ENCODE results near the gene CDH5.

The CDH5 gene

DNA sequence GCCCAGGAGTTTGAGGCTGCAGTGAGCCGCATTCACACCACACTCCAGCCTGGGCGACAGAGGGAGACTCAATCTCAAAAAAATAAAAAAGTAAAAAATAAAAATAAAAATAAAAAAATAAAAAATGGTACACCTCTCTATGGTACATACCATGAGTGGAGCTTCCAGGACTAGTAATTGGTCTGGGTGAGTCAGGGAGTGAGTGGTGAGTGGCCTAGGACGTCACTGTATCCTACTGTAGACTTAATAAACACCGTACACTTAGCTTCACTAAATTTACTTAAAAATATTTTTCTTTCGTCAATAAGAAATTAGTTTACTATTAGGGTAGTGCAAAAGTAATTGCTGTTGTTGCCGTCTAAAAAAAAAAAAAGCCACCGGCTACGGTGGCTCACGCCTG is 9.0 kb downstream of the CDH5 start:
- no peaks in the 10 kb centered on the region for H3K9me3 ChIP-seq (ENCODE audit: control insufficient read depth, insufficient read depth, low read length)
- no peak overlapping the region for H3K9ac ChIP-seq (ENCODE audit: low read depth, low read length)
- no peaks in the 10 kb centered on the region for H3K36me3 ChIP-seq (ENCODE audit: insufficient read depth, low read length)
- peaks cover 11% of the 10 kb centered on the region; the same call in 1 of the 2 replicates for H3K4me1 ChIP-seq (ENCODE audit: insufficient read depth, low read length)

DNA sequence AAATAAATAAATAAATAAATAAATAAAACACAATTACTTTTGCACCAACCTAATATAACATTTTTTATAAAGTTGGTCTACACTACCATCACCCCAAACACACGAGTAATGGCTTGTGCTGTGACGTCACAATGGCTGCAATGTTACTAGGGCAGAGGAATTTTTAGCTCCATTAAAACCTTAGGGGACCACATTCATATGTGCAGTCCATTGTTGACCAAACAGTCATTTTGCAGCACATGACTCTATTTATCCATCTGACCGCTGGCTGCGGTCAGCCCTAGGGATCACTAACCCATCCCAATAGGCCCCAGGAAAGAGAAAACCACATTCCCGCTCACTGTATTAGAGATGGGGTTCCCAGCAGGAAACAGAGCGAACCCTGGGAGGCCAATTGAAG is 9.6 kb downstream of the CDH5 start:
- no peaks in the 10 kb centered on the region for H3K36me3 ChIP-seq (ENCODE audit: insufficient read depth, low read length)
- no peak overlapping the region for H3K9ac ChIP-seq (ENCODE audit: low read depth, low read length)
- H3K9me3 ChIP-seq (ENCODE audit: control insufficient read depth, insufficient read depth, low read length), result no peaks in the 10 kb centered on the region
- peaks cover 11% of the 10 kb centered on the region; the same call in 1 of the 2 replicates for H3K4me1 ChIP-seq (ENCODE audit: insufficient read depth, low read length)

DNA sequence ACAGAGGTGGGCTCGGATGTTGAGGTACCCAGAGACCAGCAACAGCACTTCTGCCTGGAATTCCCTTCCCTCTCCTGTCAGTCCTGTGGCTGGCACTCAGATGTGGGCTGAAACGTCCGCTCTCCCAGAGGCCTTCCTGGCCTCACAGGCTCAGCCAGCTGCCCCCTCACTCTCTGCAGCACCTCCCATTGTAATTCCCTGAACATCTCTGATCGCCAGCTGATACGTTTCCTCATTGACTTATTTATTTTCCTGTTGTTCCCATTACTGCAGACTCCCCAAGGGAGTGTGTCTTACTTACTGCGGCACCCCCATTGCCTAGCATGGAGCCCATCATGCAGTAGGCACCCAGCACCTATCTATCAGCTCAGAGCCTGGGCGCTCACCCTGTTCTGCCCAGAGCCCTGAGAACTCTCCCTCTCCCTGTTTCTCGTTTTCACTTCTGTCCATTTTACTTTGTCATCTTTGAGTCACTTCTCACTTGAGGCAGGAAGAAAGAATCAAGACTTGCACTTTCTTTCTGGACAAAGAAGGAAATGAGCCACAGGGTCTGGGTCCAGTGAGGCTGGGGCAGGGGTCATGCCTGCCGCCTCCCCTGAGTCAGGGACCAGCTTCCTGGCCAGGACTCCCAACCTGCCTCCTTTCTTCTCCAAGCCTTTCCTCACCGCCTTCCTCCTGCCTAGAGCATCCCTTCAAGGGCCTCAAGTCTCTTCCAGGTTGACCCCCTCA is 10.2 kb downstream of the CDH5 start:
- no peak overlapping the region for H3K9ac ChIP-seq (ENCODE audit: low read depth, low read length)
- H3K4me1 ChIP-seq (ENCODE audit: insufficient read depth, low read length), result peaks cover 11% of the 10 kb centered on the region; the same call in 1 of the 2 replicates
- no peaks in the 10 kb centered on the region for H3K36me3 ChIP-seq (ENCODE audit: insufficient read depth, low read length)
- no peaks in the 10 kb centered on the region for H3K9me3 ChIP-seq (ENCODE audit: control insufficient read depth, insufficient read depth, low read length)

DNA sequence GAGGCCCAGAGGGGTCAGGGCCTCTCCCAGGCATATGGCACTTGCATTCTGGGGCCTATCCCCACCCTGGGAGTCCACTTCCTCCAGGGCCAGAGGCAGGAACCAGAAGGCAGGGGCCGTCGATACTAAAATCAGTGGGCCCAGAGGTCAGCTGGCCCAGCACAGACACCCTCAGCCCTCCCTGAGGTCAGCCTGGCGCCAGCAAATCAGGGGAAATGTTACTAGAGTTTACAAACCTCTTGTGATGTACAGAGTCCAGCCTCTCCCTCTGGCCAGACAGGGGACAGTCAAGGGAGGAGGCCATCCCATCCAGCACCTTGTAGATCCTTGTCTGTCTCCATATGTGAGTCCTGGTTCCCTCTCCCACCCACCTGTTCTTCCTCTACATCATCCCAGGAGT is 10.8 kb downstream of the CDH5 start:
- H3K9ac ChIP-seq (ENCODE audit: low read depth, low read length), result no peak overlapping the region
- no peaks in the 10 kb centered on the region for H3K9me3 ChIP-seq (ENCODE audit: control insufficient read depth, insufficient read depth, low read length)
- H3K36me3 ChIP-seq (ENCODE audit: insufficient read depth, low read length), result no peaks in the 10 kb centered on the region
- H3K4me1 ChIP-seq (ENCODE audit: insufficient read depth, low read length), result peaks cover 16% of the 10 kb centered on the region; the same call in 1 of the 2 replicates

DNA sequence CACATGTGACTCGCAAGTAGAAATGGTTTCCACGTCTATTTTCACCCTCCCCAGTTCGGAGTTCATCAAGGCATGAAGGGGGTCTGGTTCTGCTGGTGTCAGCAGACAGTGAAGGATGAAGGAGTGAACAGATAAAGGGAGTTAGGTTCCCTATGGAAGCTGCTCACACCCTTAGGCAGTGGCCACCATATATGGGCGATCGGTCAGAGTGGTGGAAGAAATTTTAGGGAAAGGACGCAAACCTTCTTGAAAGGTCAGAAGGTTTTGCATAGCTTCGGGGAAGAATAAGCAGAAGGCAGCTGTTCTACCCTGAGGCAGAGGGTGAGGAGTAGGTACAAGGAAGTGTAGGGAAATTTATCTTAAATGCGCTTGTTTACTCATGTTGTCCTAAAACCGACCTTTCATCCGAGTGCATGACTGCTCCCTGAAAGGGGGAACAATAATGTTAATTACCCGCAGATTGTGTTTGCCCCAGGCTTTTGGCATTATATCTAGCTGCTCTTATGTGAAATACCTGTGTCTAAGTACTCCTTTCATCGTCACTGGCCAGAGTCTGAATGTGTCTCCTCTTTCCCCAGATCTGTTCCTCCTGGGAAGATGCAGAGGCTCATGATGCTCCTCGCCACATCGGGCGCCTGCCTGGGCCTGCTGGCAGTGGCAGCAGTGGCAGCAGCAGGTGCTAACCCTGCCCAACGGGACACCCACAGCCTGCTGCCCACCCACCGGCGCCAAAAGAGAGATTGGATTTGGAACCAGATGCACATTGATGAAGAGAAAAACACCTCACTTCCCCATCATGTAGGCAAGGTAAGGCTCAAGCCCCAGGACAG is 12.5 kb downstream of the CDH5 start:
- Histone ChIP-seq H3K9me3 (ENCODE audit: control insufficient read depth, insufficient read depth, low read length) (no peaks in the 10 kb centered on the region), H3K9ac (ENCODE audit: low read depth, low read length) (no peak overlapping the region), H3K4me1 (ENCODE audit: insufficient read depth, low read length) (peaks cover 29% of the 10 kb centered on the region; the same call in 1 of the 2 replicates), H3K36me3 (ENCODE audit: insufficient read depth, low read length) (no peaks in the 10 kb centered on the region)

DNA sequence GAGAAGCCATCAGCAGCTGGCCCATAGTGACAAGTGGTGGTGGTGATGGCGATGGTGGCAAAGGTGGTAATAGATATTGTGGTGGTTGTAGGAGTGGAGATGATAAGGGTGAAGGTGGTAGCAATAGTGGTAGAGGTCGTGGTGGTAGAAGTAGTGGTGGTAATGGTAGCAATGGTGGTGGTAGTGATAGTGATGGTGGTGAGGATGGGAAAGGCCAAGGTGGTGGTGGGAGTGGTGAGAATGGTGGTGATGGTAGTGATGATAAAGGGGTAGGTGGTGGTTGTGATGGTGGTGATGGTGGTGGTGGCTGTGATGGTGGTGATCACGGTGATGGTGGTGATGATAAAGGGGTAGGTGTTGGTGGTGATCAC is 13.1 kb downstream of the CDH5 start:
- Histone ChIP-seq H3K9me3 (ENCODE audit: control insufficient read depth, insufficient read depth, low read length) (no peaks in the 10 kb centered on the region), H3K4me1 (ENCODE audit: insufficient read depth, low read length) (peaks cover 25% of the 10 kb centered on the region; the same call in 1 of the 2 replicates), H3K9ac (ENCODE audit: low read depth, low read length) (no peak overlapping the region), H3K36me3 (ENCODE audit: insufficient read depth, low read length) (no peaks in the 10 kb centered on the region)

DNA sequence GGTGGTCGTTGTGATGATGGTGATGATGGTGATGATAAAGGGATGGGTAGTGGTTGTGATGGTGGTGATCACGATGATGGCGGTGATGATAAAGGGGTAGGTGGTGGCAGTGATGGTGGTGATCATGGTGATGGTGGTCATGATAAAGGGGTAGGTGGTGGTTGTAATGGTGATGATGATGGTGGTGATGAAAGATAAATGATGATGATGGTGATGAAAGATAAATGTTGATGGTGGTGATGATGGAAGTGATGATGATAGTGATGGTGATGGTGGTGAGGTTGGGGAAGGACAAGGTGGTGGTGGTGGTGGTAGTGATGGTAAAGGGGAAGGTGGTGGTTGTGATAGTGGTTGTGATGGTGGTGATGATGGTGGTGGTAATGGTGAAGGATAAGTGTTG is 13.9 kb downstream of the CDH5 start:
- peaks cover 25% of the 10 kb centered on the region; the same call in 1 of the 2 replicates for H3K4me1 ChIP-seq (ENCODE audit: insufficient read depth, low read length)
- H3K9ac ChIP-seq (ENCODE audit: low read depth, low read length), result no peak overlapping the region

DNA sequence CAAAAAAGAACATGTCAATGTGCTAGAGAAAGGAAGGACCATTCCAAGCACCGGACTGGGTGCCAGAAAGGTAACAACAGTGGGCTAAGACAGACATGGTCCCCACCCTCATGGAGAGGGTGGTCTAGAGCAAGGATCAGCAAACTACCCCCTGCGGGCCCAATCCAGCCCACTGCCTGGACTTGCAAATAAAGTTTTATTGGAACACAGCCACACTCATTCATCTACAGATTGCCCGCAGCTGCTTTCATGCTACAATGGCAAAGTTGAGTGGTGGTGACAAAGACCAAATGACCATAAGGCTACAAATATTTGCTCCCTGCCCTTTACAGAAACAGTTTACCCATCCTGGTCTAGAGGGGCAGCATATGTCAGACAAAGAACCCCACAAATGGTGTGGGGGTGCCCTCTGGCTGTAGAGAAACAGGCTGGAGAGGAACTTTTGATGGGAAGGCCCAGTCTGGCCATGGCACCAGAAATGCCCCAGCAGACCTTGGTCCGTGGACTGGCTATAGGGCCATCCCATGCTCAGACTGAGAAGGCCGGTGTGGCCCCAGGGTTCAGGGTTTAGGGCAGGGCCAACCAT is 15.2 kb downstream of the CDH5 start:
- no peak overlapping the region for H3K9ac ChIP-seq (ENCODE audit: low read depth, low read length)
- no peaks in the 10 kb centered on the region for H3K9me3 ChIP-seq (ENCODE audit: control insufficient read depth, insufficient read depth, low read length)
- peaks cover 21% of the 10 kb centered on the region; the same call in 1 of the 2 replicates for H3K4me1 ChIP-seq (ENCODE audit: insufficient read depth, low read length)

More for the DNA sequence above, 13.9 kb downstream of the CDH5 start:
- Histone ChIP-seq H3K9me3 (ENCODE audit: control insufficient read depth, insufficient read depth, low read length) (no peaks in the 10 kb centered on the region), H3K36me3 (ENCODE audit: insufficient read depth, low read length) (no peaks in the 10 kb centered on the region)

DNA sequence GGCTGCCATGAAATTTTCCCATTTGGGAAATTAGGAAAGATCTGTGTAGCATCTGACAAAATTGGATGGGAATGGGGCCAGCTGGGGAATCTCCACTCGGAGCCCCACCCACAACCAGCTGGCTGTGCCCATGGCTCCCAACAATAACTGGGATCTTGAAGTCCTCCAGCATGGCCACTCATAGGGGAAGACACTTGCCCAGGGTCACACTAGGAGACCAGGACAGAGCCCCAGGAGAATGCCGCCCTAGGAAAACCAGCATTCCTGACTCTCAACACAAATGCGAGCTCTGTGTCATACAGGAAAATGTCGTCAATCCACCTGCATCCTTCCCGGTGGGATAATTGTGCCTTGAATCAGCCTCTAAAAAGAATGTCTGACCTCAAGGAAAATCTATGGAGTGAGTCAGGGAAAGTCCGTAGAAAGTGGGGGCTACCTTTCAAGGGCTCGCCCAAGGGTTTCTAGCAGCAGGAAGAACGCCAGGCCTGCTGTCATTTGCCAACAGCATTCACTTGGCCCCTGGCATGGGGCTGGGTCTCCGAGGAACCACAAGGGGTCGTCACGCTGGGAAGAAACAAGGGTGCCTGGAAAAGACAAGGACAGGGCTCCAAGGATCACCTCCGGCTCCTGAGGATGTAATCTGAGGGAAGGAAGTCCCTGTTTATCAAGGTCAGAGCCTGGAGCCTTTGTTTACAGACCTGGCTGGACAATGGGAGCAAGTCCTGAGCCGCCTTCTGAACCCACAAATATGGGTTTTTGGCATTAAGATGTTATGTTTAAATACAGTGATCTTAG is 15.9 kb downstream of the CDH5 start:
- Histone ChIP-seq H3K9ac (ENCODE audit: low read depth, low read length) (no peak overlapping the region), H3K36me3 (ENCODE audit: insufficient read depth, low read length) (no peaks in the 10 kb centered on the region), H3K4me1 (ENCODE audit: insufficient read depth, low read length) (peaks cover 21% of the 10 kb centered on the region; the same call in 1 of the 2 replicates), H3K9me3 (ENCODE audit: control insufficient read depth, insufficient read depth, low read length) (no peaks in the 10 kb centered on the region)

More for the DNA sequence above, 15.2 kb downstream of the CDH5 start:
- H3K36me3 ChIP-seq (ENCODE audit: insufficient read depth, low read length), result no peaks in the 10 kb centered on the region

DNA sequence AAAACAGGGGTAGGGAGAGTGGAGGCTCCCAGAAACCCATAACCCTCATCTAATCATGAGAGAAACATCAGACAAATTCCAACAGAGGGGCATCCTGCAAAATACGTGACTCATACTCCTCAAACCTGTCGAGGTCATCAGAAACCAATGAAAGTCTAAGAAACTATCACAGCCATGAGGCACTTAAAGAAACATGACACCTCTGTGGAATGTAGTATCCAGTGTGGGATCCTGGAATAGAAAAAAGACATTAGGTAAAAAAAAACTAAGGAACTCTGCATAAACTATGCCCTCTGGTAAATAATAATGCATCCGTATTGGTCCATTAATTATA is 16.4 kb downstream of the CDH5 start:
- Histone ChIP-seq H3K4me1 (ENCODE audit: insufficient read depth, low read length) (peaks cover 21% of the 10 kb centered on the region; the same call in 1 of the 2 replicates), H3K9ac (ENCODE audit: low read depth, low read length) (no peak overlapping the region), H3K36me3 (ENCODE audit: insufficient read depth, low read length) (no peaks in the 10 kb centered on the region), H3K9me3 (ENCODE audit: control insufficient read depth, insufficient read depth, low read length) (no peaks in the 10 kb centered on the region)

DNA sequence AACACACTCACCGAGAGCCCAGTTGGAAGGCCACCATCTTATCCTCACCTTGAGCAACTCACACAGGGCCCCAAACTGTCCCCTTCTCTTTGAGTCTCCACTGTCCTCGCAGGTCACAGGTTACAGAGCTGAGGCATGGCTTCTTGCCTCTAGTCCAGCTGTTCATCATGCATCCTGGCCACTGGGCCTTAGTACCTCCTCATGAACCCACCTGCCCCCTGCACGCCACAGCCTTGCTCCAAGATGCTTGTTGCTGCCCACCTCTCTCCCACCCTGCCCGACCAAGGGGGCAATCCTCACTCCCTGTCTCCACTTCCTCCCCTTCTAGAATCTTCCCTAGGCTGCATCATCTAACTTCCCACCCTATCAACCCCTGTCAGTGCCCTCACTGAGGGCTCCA is 17.1 kb downstream of the CDH5 start:
- H3K9ac ChIP-seq (ENCODE audit: low read depth, low read length), result no peak overlapping the region

DNA sequence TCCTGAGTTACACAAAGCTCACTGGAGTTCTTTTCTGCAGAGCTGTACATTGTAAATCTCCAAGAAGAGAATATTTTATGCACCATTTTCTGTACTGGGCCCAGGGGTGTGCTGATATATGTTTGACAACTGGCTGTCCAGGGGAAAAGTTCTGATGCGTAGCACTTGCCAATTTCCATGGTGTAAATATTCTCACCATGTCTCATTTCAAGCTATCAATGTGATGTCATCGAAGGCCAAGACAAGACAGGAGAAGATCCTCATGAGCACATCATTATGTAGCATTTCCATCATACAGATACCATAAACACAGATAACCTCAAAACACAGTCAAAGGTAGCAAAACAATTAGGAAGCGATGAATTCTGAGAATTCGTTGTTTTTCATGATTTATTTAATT is 18.9 kb downstream of the CDH5 start:
- H3K9ac ChIP-seq (ENCODE audit: low read depth, low read length), result no peak overlapping the region
- peaks cover 18% of the 10 kb centered on the region; the same call in 1 of the 2 replicates for H3K4me1 ChIP-seq (ENCODE audit: insufficient read depth, low read length)
- H3K9me3 ChIP-seq (ENCODE audit: control insufficient read depth, insufficient read depth, low read length), result no peaks in the 10 kb centered on the region
- H3K36me3 ChIP-seq (ENCODE audit: insufficient read depth, low read length), result no peaks in the 10 kb centered on the region

More for the DNA sequence above, 17.1 kb downstream of the CDH5 start:
- Histone ChIP-seq H3K36me3 (ENCODE audit: insufficient read depth, low read length) (no peaks in the 10 kb centered on the region), H3K9me3 (ENCODE audit: control insufficient read depth, insufficient read depth, low read length) (no peaks in the 10 kb centered on the region), H3K4me1 (ENCODE audit: insufficient read depth, low read length) (peaks cover 21% of the 10 kb centered on the region; the same call in 1 of the 2 replicates)

DNA sequence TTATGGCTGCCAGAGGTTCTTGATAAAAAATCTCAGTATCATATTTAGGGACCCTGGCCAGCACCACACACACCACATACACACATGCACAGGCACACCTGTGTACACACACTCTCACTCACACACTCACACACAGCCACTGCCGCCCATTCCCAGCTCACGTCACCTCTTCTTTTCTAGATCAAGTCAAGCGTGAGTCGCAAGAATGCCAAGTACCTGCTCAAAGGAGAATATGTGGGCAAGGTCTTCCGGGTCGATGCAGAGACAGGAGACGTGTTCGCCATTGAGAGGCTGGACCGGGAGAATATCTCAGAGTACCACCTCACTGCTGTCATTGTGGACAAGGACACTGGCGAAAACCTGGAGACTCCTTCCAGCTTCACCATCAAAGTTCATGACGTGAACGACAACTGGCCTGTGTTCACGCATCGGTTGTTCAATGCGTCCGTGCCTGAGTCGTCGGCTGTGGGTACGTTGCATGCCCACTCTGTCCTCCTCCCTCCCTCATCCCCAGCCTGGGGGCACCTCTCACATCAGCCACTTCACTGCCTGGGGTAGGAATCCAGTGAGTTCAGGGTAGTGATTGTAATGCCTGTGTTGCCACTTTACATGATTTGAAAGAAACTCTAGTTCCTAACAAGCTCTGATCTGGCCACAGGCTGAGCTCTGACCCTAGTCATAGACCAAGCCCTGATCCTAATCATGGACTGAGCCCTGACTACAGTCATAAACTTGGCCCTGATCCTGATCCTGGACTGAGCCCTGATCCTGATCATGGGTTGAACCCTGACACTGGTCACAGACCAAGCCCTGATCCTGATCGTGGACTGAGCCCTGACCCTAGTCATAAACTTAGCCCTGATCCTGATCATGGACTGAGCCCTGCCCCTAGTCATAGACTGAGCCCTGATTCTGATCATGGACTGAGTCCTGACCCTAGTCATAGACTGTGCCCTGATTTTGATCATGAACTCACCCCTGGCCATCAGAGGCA is 20.4 kb downstream of the CDH5 start:
- H3K4me1 ChIP-seq (ENCODE audit: insufficient read depth, low read length), result peaks cover 17% of the 10 kb centered on the region; the same call in 1 of the 2 replicates
- H3K9ac ChIP-seq (ENCODE audit: low read depth, low read length), result no peak overlapping the region
- no peaks in the 10 kb centered on the region for H3K9me3 ChIP-seq (ENCODE audit: control insufficient read depth, insufficient read depth, low read length)
- no peaks in the 10 kb centered on the region for H3K36me3 ChIP-seq (ENCODE audit: insufficient read depth, low read length)

Data from ES-I3 (cell line).